Measurements from ENCODE around the gene TAC3.
"Not testable (repeated sequence)": the region's sequence is repeated elsewhere in the genome, so short reads cannot be mapped to it uniquely, and the experiment has no call there.

The TAC3 gene

GRCh38 chr12:56980941-56981530 is 35.3 kb downstream of the TAC3 start:
- no peak for DNase-seq

- DNase-seq, result no peak
Measured at GRCh38 chr12:56980268-56980667, 36.1 kb downstream of the TAC3 start.

- DNase-seq, result no peak
Measured at GRCh38 chr12:56979628-56980027, 36.7 kb downstream of the TAC3 start.

- DNase-seq, result no peak
Measured at GRCh38 chr12:56978397-56979138, 37.8 kb downstream of the TAC3 start.

GRCh38 chr12:56977361-56977760 is 39.0 kb downstream of the TAC3 start:
- DNase-seq, result not testable (repeated sequence)

- not testable (repeated sequence) for DNase-seq
Measured at GRCh38 chr12:56974224-56974623, 42.1 kb downstream of the TAC3 start.

GRCh38 chr12:56968910-56969309 is 47.4 kb downstream of the TAC3 start:
- DNase-seq, result not testable (repeated sequence)

GRCh38 chr12:56965997-56966642 is 50.2 kb downstream of the TAC3 start:
- DNase-seq, result not testable (repeated sequence)

- not testable (repeated sequence) for DNase-seq
Measured at GRCh38 chr12:56965124-56965523, 51.2 kb downstream of the TAC3 start.

- not testable (repeated sequence) for DNase-seq
Measured at GRCh38 chr12:56963557-56963956, 52.8 kb downstream of the TAC3 start.

- not testable (repeated sequence) for DNase-seq
Measured at GRCh38 chr12:56962247-56962646, 54.1 kb downstream of the TAC3 start.
